ENCODE data around the gene CFAP20DC.
"Not testable (repeated sequence)": the region's sequence is repeated elsewhere in the genome, so short reads cannot be mapped to it uniquely, and the experiment has no call there.

The CFAP20DC gene

GRCh38 chr3:59049671-59050331 is at the start of gene CFAP20DC:
Gene CFAP20DC, minus strand, starts transcription at chr3:59050025. Its CDS starts 394 bp downstream, at chr3:59049631.
- DNase-seq: peak in 50 of 51 donors; percentile 6 to 84 (median 58)

- not testable (repeated sequence) for DNase-seq
These were observed 48.7 kb upstream of the CFAP20DC start for GRCh38 chr3:59098516-59098915.

GRCh38 chr3:59094446-59094845 is 44.6 kb upstream of the CFAP20DC start:
- DNase-seq: no peak

- no peak for DNase-seq
These were observed 43.7 kb upstream of the CFAP20DC start for GRCh38 chr3:59093521-59093920.

GRCh38 chr3:59088761-59089160 is 38.9 kb upstream of the CFAP20DC start:
- DNase-seq: no peak

- DNase-seq: no peak
These were observed 36.2 kb upstream of the CFAP20DC start for GRCh38 chr3:59085976-59086375.

- DNase-seq: no peak
These were observed 34.8 kb upstream of the CFAP20DC start for GRCh38 chr3:59084583-59084982.

GRCh38 chr3:59082106-59082505 is 32.3 kb upstream of the CFAP20DC start:
- DNase-seq: no peak

- no peak for DNase-seq
These were observed 31.2 kb upstream of the CFAP20DC start for GRCh38 chr3:59081071-59081470.

GRCh38 chr3:59079962-59080361 is 30.1 kb upstream of the CFAP20DC start:
- DNase-seq: no peak

- DNase-seq: no peak
These were observed 24.9 kb upstream of the CFAP20DC start for GRCh38 chr3:59074764-59075163.

- no peak for DNase-seq
These were observed 22.9 kb upstream of the CFAP20DC start for GRCh38 chr3:59072681-59073080.

GRCh38 chr3:59069838-59070237 is 20.0 kb upstream of the CFAP20DC start:
- DNase-seq: no peak

- no peak for DNase-seq
These were observed 15.4 kb upstream of the CFAP20DC start for GRCh38 chr3:59065240-59065639.

- DNase-seq: no peak
These were observed 14.9 kb upstream of the CFAP20DC start for GRCh38 chr3:59064728-59065127.

GRCh38 chr3:59064276-59064675 is 14.5 kb upstream of the CFAP20DC start:
- no peak for DNase-seq

GRCh38 chr3:59056706-59057105 is 6.9 kb upstream of the CFAP20DC start:
- no peak for DNase-seq

GRCh38 chr3:59052803-59053411 is 3.1 kb upstream of the CFAP20DC start:
- no peak for DNase-seq

GRCh38 chr3:59050811-59051414 is 1.1 kb upstream of the CFAP20DC start:
- not testable (repeated sequence) for DNase-seq

- no peak for DNase-seq
These were observed 3.0 kb downstream of the CFAP20DC start for GRCh38 chr3:59046839-59047238.

GRCh38 chr3:59043391-59043790 is 6.4 kb downstream of the CFAP20DC start:
- peak in 1 of 51 donors; percentile 10 for DNase-seq

- no peak for DNase-seq
These were observed 8.9 kb downstream of the CFAP20DC start for GRCh38 chr3:59040902-59041301.

- DNase-seq: no peak
These were observed 22.2 kb downstream of the CFAP20DC start for GRCh38 chr3:59027607-59028006.
